HG02610 (cell line): Measurements from ENCODE around the gene TCF19.
"Not testable (repeated sequence)": the region's sequence is repeated elsewhere in the genome, so short reads cannot be mapped to it uniquely, and the experiment has no call there.

Source experiments
- ATAC-seq: cut with Tn5 transposase; IDR thresholded peaks from one replicate; pipeline ENCODE4 v1.9.1; 2021; ENCODE audit warnings: mild to moderate bottlenecking, moderate library complexity; ENCODE audit not compliant: unreplicated experiment

Gene TCF19

GRCh38 chr6:31158863-31159855, 770 bp downstream of the TCF19 start:
- ATAC-seq = no peak

- ATAC-seq = no peak
Measured at GRCh38 chr6:31161216-31162126, 3.1 kb downstream of the TCF19 start.

DNA sequence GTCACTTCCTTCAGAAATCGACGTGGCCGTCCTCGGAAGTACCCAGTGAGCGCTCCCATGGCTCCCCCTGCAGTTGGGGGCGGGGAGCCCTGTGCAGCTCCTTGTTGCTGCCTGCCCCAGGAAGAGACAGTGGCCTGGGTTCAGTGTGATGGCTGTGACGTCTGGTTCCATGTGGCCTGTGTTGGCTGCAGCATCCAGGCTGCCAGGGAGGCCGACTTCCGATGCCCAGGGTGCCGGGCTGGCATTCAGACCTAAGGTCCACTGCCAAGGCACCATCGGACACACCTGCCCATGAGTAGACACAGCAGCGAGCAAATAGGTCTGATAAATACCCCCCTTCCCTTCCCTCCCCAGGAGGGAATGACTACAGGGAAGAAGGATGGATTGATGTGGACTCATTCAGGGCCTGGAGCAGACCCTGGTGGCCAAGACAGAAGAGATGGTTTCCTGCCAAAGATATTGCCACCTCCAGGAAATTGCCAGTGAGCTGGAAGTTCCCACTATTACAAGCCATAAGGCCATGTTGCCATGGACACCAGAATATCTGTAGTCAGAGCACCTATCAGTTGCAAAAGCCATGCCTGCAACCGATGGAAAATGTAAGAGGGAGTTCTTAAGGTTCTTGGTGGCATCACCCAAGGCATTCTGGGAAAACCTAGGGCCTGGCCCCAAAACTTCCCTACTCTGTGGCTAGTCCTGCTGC, 4.2 kb downstream of the TCF19 start:
- ATAC-seq = no peak

DNA sequence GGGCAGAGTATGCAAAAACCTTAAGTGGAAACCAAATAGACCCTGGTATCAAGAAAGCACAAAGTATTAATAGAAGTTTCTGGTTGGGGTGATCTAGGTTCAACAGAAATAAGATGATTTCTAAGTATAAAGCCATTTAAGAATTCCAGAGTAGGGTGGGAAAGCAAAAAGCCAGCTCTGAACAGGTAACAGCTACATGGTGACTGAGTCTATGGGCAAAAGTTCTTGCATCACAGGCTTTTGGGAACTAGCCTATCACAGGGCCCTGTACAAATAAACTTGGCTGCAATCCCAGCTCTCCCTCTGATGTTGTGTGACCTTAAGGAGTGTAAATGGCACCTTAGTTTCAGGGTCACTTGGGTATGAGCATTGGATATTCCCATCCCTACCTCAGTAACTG, 5.5 kb downstream of the TCF19 start:
- ATAC-seq = no peak

GRCh38 chr6:31164475-31165063, 6.2 kb downstream of the TCF19 start:
- ATAC-seq = not testable (repeated sequence)

DNA sequence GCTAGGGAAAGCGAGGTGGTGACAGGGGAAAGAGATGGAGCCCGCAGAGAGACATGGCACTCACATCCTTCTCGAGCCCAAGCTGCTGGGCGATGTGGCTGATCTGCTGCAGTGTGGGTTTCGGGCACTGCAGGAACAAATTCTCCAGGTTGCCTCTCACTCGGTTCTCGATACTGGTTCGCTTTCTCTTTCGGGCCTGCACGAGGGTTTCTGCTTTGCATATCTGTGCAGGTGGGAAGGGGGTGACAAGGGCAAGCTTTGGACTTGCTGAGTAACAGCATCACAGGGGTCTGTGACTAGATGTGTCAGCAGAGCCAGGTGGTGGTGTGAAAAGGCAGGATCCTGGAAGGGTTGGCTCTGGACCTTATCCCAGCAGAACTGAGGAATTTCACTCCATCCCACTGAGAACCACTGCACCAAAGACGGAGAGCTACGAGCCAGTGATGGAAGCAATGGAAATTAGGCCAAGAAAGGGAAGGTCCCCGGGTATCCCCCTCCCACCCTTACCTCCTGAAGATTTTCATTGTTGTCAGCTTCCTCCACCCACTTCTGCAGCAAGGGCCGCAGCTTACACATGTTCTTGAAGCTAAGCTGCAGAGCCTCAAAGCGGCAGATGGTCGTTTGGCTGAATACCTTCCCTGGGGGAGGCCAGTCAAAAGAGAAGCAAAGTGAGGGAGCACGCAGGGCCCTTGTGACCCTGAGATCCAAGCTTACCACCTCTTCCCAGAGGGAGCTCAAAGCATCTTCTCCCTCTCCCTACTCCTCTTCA, 6.9 kb downstream of the TCF19 start:
- not testable (repeated sequence) for ATAC-seq

DNA sequence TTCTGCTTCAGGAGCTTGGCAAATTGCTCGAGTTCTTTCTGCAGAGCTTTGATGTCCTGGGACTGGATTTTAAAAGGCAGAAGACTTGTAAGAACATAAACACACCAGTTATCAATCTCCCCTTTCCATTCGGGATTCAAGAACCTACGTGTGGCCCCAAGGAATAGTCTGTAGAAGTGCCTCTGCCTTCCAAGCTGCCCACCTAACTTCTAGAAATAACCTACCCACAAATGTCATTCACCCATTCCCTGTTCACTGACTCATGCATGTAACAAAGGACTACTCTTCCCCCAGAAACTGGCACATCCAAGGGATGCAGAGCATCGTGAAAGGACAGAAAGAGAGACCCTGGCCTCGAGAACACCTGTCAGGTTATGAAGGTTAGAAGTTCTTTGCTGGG, 7.6 kb downstream of the TCF19 start:
- ATAC-seq = no peak

- no peak for ATAC-seq
Measured at GRCh38 chr6:31168606-31169005, 10.2 kb downstream of the TCF19 start.

DNA sequence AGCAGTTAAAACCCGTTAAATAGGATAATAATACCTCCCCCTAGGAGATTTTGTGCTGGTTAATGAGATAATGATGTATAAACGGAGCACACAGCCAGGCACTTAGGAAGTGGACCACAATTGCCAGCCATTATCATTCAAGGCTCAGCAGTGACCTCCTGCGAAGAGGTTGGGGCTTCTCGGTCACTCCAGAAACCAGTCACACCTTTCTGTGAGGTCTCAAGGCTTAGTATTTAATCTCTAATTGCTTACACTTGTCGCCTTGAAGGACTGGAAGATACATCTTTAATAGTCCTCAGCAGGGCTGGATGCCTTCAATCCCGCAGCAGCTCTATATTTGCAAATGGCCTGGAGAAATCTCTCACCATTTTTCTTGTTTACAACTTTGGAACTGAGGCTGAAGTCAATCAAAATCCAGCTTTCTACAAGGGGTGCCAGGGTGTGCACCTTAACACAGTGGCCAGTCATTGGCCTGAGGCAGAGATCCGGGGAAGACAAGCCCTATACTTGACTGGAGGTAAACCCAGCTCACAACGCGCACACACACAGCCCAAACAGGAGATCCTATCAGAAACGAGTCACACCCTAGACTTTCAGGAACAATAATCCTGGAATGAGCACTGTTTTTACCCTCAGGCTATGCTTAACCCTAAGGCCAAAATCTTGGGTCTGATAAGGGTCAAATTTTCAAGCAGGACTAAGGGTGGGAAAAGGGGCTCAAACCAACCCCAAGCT, 10.9 kb downstream of the TCF19 start:
- ATAC-seq = no peak

DNA sequence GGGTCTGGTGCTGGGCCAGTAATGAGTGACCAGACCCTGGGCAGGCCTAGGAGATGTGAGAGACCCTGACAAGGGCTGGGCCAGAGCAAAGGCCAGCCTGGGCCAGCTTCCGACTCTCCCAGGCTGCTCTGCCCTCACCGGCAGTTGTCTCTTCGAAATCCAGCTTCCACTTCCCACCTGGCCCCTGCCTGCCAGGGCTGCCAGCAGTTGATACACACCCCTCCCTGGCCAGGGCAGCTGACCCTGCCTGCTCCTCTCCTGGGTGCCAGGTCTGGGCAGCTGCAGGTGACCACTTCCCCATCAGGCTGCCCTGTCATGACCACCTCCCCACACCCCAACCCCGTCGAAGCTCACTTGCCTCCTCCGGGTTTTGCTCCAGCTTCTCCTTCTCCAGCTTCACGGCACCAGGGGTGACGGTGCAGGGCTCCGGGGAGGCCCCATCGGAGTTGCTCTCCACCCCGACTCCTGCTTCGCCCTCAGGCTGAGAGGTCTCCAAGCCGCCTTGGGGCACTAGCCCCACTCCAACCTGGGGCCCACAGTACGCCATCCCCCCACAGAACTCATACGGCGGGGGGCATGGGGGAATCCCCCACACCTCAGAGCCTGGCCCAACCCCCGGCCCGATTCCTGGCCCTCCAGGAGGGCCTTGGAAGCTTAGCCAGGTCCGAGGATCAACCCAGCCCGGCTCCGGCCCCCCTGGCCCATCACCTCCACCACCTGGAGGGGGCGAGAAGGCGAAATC, 11.6 kb downstream of the TCF19 start:
- ATAC-seq = not testable (repeated sequence)

DNA sequence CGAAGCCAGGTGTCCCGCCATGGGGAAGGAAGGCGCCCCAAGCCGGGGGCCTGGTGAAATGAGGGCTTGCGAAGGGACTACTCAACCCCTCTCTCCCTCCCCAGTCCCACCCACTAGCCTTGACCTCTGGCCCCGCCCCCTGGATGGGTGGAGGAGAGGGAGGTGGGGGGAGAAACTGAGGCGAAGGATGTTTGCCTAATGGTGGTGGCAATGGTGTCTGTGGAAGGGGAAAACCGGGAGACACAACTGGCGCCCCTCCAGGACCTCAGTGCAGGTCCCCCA, 12.2 kb downstream of the TCF19 start, which contains the start of gene POU5F1:
TSS of gene POU5F1 (minus strand) at position 83 of the 282 bp plus-strand sequence. CDS start at position 21, 62 bp downstream.
- no peak for ATAC-seq

GRCh38 chr6:31170987-31171671, 12.7 kb downstream of the TCF19 start:
- no peak for ATAC-seq

DNA sequence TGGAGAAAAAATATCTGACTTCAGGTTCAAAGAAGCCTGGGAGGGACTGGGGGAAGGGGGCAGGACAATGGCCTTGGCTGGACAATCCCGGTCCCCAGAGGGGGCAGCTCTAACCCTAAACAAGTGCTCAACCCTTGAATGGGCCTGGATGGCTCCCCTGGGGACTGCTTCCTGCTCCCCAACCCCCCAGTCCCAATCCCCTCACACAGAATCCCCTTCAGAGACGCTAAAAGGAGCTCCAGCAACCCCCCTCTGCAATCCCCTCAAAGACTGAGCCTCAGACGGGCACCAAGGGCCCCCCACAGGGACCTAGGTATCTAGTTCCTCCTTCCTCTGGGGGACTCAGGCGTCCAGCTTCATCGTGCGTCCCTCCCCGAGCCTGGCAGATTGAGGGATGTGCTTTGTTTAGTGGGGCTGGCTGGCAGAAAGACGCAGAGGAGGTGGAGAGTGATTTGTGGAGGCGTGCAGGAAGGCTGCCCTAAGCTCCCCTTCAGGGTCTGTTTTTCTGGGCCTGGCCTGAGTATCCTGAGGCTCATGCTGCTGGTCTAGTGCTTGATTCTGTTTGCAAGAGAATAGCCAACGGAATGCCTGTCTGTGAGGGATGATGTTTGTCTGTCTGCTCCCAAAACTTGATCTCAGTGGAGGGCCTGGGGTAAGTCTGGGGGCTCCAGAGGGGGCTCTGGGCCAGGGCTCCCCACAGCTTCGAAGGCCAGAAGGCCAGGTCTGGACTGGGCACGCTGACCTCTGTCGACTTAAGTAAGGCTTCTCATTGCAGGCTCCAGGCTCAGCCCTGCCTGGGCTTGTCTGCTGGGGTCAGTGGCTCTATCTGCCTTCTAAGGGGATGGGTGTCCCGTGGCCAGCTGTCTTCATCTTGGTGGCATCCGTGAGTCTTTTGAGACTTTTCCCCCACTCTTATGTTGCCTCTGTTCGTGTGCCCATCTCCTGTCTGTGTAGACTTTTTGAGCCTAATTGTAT, 13.8 kb downstream of the TCF19 start:
- ATAC-seq = no peak

DNA sequence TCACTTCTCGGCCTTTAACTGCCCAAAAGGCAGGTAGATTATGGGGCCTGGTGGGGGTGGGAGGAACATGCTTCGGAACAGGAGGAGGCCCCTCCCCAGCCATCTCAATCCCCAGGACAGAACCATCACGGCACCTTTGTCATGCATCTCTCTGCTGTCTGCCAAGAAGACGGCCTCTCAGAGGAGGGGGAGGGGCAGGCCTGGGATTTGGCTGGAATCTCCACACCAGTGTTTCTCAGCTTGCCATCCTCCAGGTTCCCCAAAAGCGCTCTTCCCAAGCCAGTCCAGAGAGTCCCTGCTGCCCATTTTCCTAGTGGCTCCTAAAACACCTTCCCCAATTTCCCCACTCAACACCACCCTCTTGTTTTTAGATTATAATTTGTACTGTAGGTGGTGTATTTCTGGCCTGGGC, 14.6 kb downstream of the TCF19 start:
- ATAC-seq = no peak

- ATAC-seq = no peak
Measured at GRCh38 chr6:31173406-31173805, 15.0 kb downstream of the TCF19 start.

DNA sequence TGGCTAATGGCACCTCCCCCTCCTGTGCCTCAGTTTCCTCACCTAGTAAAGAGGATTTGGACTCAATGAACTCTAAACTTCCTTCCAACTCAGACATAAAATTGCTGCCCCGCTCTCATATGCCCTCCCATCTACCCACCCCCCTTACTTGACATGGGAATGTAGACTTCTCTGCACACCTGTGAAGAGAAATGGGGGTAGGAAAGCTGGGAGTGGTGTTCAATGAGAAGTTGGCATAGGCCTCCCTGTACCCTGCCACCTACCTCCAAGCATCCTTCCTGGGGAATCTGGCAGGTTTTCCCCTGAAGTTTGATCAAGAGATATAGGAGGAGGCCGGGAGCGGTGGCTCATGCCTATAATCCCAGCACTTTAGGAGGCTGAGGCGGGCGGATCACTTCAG, 16.0 kb downstream of the TCF19 start:
- no peak for ATAC-seq

DNA sequence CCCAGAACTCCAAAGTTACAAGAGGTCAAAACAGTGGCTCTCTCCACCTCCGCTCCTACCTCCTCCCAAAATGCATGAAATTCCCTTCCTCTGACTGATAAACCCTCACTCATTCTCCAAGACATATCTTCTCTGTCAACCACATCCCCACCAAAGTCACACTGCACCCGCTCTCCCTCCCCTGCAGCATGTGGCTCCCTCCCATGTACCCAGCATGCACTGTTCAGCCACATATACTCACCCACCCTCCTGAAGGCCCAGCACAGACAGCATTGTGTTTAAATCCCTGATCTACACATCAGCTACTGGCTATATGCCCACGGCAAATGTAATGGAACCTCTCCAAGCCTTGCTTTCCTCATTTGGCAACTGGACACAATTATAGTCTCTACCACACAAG, 17.6 kb downstream of the TCF19 start:
- no peak for ATAC-seq
